Ectodermal cell (in vitro differentiated cells): ENCODE measurements around the gene SRSF12.

Experiments used
- H3K27ac ChIP-seq: 2 replicates; pipeline ENCODE4 v1.7.0; 2013; ENCODE audit warnings: mild to moderate bottlenecking, low read depth, low read length; ENCODE audit not compliant: insufficient read depth, poor library complexity, severe bottlenecking
- H3K27me3 ChIP-seq: 2 replicates; pipeline ENCODE4 v1.7.0; 2013; ENCODE audit warnings: mild to moderate bottlenecking, low read length; ENCODE audit not compliant: insufficient read depth, control insufficient read depth, poor library complexity, severe bottlenecking
- H3K36me3 ChIP-seq: one replicate; pipeline ENCODE4 v1.7.0; 2013; ENCODE audit warnings: low read length; ENCODE audit not compliant: control insufficient read depth, insufficient read depth
- H3K4me1 ChIP-seq: one replicate; pipeline ENCODE4 v1.7.0; 2013; ENCODE audit warnings: low read length; ENCODE audit not compliant: control insufficient read depth, insufficient read depth
- H3K4me3 ChIP-seq: 2 replicates; pipeline ENCODE4 v1.7.0; 2013; ENCODE audit warnings: low read depth, low read length, control low read depth; ENCODE audit not compliant: insufficient read depth
- H3K9me3 ChIP-seq: 2 replicates; pipeline ENCODE4 v1.7.0; 2013; ENCODE audit warnings: mild to moderate bottlenecking, low read length, moderate library complexity; ENCODE audit not compliant: control insufficient read depth
- WGBS, 2 experiments: methylation state at CpG; one replicate each; pipeline ENCODE4 v1.1.7; 2013; ENCODE audit warnings: missing lambda C conversion rate in 2 of 2; 5-methylcytosine and 5-hydroxymethylcytosine counted together

The SRSF12 gene

DNA sequence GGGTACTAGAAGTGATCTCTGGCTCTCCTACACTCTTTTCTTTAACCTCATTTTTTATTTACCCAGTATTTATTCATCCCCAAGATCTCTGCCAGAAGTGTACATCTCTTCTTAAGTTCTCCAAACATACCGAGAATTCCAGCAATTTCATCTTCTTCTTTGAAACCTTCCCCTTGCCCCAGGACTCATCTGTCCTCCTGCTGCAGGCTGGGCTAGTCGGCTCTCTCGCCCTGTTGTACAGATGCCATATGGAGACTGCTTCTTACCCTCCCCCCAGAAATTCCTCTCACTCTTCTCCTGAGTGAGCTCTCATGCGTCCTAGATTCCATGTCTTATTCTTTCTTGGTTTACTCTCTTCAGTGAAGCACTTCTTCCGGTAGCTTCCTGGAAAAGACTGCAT is 59.2 kb downstream of the SRSF12 start:
- 76 to 79% methylated on average over 5 of the region's 5 CpGs for WGBS, 2 experiments

DNA sequence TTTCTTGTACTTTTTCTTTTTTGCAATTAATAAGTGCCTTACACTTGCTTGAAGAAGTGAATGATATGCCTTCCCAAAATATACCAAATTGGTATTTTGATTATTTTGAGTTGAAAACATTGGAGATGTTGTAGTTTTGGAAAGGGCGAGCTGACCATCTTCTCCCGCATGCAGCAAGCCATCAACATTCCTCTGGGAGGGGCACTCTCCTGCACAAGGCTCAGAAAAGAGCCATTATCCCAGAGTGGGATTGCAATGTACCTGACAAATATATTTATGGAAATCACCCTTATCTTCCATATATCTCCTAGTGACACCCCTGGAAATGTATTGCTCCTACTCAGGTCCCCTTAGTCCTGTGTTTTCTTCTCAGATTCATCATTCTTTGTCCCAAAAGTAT is 60.1 kb downstream of the SRSF12 start:
- Histone ChIP-seq H3K36me3 (no peaks in the 10 kb centered on the region), H3K4me1 (no peaks in the 10 kb centered on the region), H3K9me3 (no peaks in the 10 kb centered on the region), H3K4me3 (no peak overlapping the region), H3K27me3 (no peaks in the 10 kb centered on the region), H3K27ac (no peak overlapping the region)
- WGBS, 2 experiments: 82 to 83% methylated on average over 2 of the region's 2 CpGs

More for the DNA sequence above, 59.2 kb downstream of the SRSF12 start:
- H3K9me3 ChIP-seq: no peaks in the 10 kb centered on the region
- H3K36me3 ChIP-seq: no peaks in the 10 kb centered on the region
- no peaks in the 10 kb centered on the region for H3K4me1 ChIP-seq
- no peaks in the 10 kb centered on the region for H3K27me3 ChIP-seq
- H3K4me3 ChIP-seq: no peak overlapping the region
- H3K27ac ChIP-seq: no peak overlapping the region

DNA sequence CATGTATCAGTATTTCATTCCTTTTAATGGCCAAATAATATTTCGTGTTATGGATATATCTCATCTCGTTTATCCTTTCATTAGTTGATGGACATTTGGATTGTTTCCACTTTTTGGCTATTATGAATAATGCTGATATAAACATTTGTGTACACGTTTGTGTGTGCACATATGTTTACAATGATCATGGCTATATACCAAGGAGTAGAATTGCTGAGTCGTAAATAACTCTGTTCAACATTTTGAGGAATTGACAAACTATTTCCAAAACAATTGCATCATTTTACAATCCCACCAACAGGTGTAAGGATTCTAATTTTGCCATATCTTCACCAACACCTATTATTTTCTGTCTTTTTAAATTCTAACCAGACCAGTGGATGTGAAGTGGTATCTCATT is 63.7 kb downstream of the SRSF12 start:
- Histone ChIP-seq H3K4me1 (no peaks in the 10 kb centered on the region), H3K27ac (no peak overlapping the region), H3K4me3 (no peak overlapping the region), H3K27me3 (no peaks in the 10 kb centered on the region), H3K9me3 (no peaks in the 10 kb centered on the region), H3K36me3 (no peaks in the 10 kb centered on the region)
- 92 to 98% methylated on average over 4 of the region's 4 CpGs for WGBS, 2 experiments

DNA sequence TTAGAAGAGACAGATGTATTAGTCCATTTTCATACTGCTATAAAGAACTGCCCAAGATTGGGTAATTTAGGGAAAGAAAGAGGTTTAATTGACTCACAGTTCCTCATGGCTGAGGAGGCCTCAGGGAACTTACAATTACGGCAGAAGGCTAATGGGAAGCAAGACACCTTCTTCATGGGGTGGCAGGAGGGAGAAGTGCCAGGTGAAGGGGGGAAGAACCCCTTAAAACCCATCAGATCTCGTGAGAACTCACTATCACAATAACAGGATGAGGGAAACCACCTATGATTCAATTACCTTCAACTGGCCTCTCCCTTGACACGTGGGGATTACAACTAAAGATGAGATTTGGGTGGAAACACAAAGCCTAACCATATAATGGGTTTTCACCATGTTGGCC is 66.2 kb downstream of the SRSF12 start:
- Histone ChIP-seq H3K9me3 (no peaks in the 10 kb centered on the region), H3K4me1 (no peaks in the 10 kb centered on the region)
- WGBS, 2 experiments: 78 to 81% methylated on average over 3 of the region's 3 CpGs

DNA sequence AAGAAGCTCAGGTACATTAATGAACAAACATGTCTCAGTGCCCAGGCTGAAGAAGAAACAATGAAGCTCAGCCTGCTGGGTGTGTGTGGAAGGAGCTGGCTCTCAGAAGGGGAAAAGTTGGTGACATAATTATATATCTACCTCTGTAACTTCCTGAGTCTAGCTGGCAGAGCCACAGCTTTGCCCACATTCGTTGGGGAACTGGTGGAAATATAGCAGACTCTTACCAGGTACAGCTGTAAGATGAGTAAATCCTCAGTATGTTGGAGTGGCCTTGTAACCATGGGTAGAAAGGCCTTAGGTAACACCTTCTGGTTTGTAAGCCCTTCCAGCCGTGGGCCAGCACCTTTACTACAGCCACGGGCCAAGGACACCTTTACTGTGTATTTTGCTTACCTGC is 67.2 kb downstream of the SRSF12 start:
- H3K4me3 ChIP-seq: no peak overlapping the region
- no peaks in the 10 kb centered on the region for H3K27me3 ChIP-seq
- 87 to 92% methylated on average over 3 of the region's 3 CpGs for WGBS, 2 experiments

More for the DNA sequence above, 66.2 kb downstream of the SRSF12 start:
- Histone ChIP-seq H3K27ac (no peak overlapping the region), H3K27me3 (no peaks in the 10 kb centered on the region), H3K36me3 (no peaks in the 10 kb centered on the region), H3K4me3 (no peak overlapping the region)

DNA sequence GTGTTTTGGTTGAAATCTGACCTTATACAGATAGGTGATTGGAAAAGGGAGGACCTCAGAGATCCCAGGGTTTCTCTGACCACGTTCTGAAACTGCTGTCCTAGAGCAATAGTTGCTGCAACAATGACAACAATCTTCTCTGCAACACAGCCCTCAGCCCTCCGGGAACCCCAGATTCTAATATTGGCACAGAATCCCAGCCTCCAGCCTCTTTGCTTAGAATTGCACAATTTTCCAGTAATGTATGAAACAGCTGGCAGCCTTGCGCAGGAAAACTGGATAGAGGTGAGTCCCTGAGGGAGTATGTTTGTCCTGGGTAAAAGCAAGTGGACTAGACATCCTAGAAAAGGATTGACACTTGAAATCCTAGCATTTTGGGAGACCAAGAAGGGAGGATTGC is 67.7 kb downstream of the SRSF12 start:
- no peak overlapping the region for H3K4me3 ChIP-seq
- no peak overlapping the region for H3K27ac ChIP-seq
- H3K27me3 ChIP-seq: no peaks in the 10 kb centered on the region
- WGBS, 2 experiments: 92 to 93% methylated on average over 3 of the region's 3 CpGs
- no peaks in the 10 kb centered on the region for H3K4me1 ChIP-seq
- H3K36me3 ChIP-seq: no peaks in the 10 kb centered on the region
- no peaks in the 10 kb centered on the region for H3K9me3 ChIP-seq

More for the DNA sequence above, 67.2 kb downstream of the SRSF12 start:
- no peaks in the 10 kb centered on the region for H3K4me1 ChIP-seq
- H3K27ac ChIP-seq: no peak overlapping the region
- H3K9me3 ChIP-seq: no peaks in the 10 kb centered on the region
- no peaks in the 10 kb centered on the region for H3K36me3 ChIP-seq

GRCh38 chr6:89048985-89049384 is 68.9 kb downstream of the SRSF12 start:
- H3K36me3 ChIP-seq: no peaks in the 10 kb centered on the region
- no peaks in the 10 kb centered on the region for H3K4me1 ChIP-seq
- H3K9me3 ChIP-seq: no peaks in the 10 kb centered on the region
- no peak overlapping the region for H3K27ac ChIP-seq
- H3K4me3 ChIP-seq: no peak overlapping the region
- no peaks in the 10 kb centered on the region for H3K27me3 ChIP-seq
- 75 to 100% methylated on average over 1 of the region's 1 CpG for WGBS, 2 experiments

- WGBS, 2 experiments: 87 to 91% methylated on average over 2 of the region's 3 CpGs
- H3K4me3 ChIP-seq: no peak overlapping the region
- H3K27me3 ChIP-seq: no peaks in the 10 kb centered on the region
- no peak overlapping the region for H3K27ac ChIP-seq
- H3K9me3 ChIP-seq: no peaks in the 10 kb centered on the region
- H3K36me3 ChIP-seq: no peaks in the 10 kb centered on the region
- no peaks in the 10 kb centered on the region for H3K4me1 ChIP-seq
These were observed 69.5 kb downstream of the SRSF12 start for GRCh38 chr6:89048288-89048923.

DNA sequence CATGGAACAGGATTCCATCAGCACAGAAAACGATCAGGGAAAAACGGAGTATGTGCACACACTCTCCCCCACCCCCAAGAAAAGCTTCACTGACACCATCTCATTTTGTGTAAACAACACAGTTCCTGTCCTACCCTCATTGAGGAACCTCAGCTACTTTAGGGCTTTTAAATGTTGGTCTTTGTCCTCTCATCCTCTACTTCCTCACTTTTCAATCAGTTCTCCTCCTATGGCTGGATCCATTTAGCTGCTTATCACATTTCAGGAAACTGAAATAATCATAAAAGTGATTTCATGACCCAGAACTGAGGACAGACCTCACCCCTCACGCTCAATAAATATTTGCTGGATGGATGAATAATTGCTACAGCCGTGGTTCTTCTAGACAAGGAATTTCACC is 70.4 kb downstream of the SRSF12 start:
- WGBS, 2 experiments: 89 to 91% methylated on average over 4 of the region's 4 CpGs
- Histone ChIP-seq H3K9me3 (no peaks in the 10 kb centered on the region), H3K4me3 (no peak overlapping the region), H3K4me1 (no peaks in the 10 kb centered on the region), H3K36me3 (no peaks in the 10 kb centered on the region), H3K27me3 (no peaks in the 10 kb centered on the region), H3K27ac (no peak overlapping the region)
